Metanephros (tissue), 1 donor: Measurements from ENCODE around the gene RBM7. TPM values are rescaled to one million over a fixed set of nuclear protein-coding genes. Genes with fewer than 3 reads are reported as not detected.

ENCODE experiments used
- total RNA-seq: library from RNA; depleted of rRNA; stranded (reverse); fragments of >200 nt; gene quantifications from one replicate; pipeline ENCODE4 v1.2.3, GENCODE V29; 2014

Gene RBM7, protein sequence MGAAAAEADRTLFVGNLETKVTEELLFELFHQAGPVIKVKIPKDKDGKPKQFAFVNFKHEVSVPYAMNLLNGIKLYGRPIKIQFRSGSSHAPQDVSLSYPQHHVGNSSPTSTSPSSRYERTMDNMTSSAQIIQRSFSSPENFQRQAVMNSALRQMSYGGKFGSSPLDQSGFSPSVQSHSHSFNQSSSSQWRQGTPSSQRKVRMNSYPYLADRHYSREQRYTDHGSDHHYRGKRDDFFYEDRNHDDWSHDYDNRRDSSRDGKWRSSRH
- 37.1 TPM for total RNA-seq

DNA sequence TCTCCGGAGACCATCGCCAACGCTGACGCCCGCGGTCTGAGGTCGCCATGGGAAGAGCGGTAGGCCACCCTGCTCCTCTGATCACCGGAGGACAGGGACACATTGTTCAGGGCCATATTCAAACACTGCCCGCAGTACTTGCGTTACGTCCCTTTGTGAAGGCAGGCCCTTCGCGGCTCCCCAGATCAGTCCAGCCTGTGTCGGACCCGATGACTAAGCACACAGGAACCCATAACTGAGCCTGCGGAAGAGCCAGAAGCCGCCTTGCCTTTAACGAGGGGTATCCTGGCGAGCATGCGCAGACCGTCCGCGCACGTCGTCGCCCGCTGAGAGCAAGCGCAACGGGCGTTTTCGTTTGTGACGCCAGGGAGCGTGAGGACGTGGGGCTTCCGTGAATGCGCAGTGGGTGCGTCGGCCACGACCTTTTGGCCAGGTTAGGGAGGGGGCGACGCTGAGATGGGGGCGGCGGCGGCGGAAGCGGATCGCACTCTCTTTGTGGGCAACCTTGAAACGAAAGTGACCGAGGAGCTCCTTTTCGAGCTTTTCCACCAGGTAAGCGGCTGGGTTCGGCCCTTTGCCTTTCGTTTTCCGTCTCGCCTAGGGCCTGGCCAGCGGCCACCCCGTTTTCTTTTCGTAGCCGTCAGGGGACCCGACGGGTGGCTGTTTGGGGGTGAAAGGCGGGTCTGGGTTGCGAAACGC lies at the start of gene RBM7, which contains the start of gene C11orf71:
Gene RBM7, plus strand, starts transcription at position 451 of the 699 bp plus-strand sequence. Its CDS starts 6 bp downstream, at position 457.
Gene C11orf71, minus strand, starts transcription at position 296 of the 699 bp plus-strand sequence. Its CDS starts 180 bp downstream, at position 116.

DNA sequence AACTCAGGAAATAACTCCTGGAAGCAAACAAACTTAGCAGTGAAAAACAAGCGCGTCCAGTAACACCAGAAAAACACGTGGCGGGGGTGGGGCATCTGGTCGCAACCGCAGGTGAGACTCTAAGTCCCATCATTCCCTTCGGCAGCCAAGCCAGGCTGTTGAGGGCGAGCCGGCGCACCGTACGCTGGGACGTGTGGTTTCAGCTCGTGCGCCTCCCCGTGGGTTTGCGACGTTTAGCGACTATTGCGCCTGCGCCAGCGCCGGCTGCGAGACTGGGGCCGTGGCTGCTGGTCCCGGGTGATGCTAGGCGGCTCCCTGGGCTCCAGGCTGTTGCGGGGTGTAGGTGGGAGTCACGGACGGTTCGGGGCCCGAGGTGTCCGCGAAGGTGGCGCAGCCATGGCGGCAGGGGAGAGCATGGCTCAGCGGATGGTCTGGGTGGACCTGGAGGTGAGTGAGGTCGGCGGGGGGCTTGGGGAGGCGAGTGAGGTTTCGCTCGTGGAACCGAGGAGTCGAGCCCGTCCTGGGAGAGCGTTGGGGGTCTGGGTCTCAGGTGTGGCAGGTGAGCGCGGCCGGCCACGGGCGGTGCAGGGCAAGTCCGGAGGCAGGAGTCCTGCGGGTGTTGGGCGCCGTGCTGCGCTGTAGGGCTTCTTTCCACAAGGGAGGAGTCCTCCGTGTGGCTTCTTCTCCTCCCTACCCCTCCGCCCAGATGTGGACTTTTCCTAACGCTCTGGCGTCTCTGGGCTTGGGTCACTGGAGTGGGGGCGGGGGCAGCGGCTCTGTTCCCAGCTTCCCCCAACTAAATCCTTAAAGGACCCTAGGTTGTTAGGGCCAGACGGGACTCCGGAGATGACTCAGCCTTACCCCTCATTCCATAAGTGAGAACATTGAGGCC lies 39.0 kb downstream of the RBM7 start, which contains the start of gene REXO2:
Gene REXO2, plus strand, starts transcription at position 239 of the 892 bp plus-strand sequence. Its CDS starts 62 bp downstream, at position 301.

Other genes starting within 250 kb of the RBM7 start
- gene NNMT, start 104.3 kb upstream of the RBM7 start, total RNA-seq, result 14.5 TPM
- 12.3 TPM for gene C11orf71, start 155 bp upstream of the RBM7 start, total RNA-seq
- gene REXO2, start 38.8 kb downstream of the RBM7 start, total RNA-seq, result 56.8 TPM
- gene NXPE1, start 159.2 kb downstream of the RBM7 start, total RNA-seq, result not detected
- gene NXPE4, start 195.1 kb downstream of the RBM7 start, total RNA-seq, result not detected